Raji (cell line): Measurements from ENCODE around the gene DPEP1.

Source experiments
- POLR2A ChIP-seq: IDR thresholded peaks from 2 replicates; pipeline ENCODE4 v1.6.1; 2011; ENCODE audit warnings: low read depth, low read length, control low read depth; ENCODE audit not compliant: insufficient read depth

The DPEP1 gene

DNA sequence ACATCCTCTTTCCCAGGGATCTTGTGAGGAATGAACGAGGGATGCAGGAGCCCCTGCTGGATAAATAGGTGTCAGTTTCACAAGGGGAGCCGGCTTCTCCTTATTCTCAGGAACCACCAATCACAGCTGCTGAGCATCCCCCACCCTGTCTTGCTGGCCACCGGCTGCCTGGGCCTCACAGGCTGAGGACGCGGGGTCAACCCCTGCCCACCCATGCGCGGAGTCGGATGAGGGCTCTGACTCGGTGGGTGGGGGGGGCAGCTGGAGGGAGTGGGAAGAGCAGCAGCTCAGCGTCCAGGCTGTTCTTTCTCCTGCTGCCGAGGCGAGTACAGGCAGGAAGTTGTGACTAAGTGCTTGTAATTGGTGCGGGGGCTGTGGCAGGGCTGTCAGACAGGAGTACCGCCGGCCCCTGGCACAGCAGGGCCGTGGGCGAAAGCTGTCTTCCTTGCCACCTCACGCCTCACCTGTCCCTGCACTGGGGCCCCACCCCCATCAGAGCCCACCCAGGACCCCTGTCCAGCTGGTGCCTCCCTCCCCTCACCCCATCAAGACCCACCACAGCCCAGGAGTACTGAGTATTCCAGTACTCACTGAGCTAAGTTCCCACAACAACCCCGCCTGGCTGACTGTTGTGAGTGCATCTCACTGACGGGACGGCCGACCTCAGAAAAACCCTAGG, 11.0 kb upstream of the DPEP1 start:
- no peak for TF ChIP-seq POLR2A

DNA sequence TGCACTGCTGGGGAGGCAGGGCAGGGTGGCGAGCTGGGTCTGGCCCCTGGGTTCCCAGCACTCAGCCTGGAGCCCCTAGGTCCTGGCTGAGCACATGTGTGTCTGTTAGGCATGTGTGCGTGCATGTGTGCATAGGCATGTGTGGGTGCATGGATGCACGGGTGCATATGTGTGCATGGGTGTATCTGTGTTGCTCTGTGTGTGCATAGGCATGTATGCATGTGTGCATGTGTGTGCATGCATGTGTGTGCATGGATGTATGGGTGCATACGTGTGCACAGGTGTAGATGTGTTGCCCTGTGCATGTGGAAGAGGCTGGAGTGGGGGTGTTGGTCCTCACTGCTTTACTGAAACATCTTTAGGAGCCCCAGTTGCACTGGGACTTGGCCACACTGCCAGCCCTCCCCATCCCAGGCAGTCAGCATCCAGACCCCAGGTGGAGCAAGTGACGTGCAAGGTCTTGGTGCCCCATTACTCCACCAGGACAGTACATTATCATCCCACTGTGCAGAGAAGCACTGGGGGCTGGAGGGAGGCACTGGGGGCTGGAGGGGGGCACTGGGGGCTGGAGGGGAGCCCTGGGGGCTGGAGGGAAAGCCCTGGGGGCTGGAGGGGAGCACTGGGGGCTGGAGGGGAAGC, 10.4 kb upstream of the DPEP1 start:
- TF ChIP-seq POLR2A = no peak

DNA sequence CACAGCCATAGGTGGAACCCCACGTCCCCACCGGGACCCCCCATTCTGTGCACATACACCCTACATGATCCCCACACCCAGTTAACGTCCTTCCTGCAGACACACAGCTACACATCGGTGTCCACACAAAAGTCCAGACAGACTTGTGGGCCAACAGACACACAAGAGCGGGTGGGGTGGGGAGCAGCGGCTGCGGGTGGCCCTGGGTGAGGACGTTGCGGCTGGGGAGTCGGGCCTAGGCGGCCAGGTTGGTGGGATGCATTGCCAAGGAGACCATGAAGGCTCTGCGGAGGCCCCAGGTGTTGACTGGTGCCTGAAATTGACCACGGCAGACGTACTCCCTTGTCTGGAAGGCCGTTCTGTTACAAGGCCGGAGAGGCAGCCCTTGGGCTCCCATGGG, 8.7 kb upstream of the DPEP1 start:
- no peak for TF ChIP-seq POLR2A

DNA sequence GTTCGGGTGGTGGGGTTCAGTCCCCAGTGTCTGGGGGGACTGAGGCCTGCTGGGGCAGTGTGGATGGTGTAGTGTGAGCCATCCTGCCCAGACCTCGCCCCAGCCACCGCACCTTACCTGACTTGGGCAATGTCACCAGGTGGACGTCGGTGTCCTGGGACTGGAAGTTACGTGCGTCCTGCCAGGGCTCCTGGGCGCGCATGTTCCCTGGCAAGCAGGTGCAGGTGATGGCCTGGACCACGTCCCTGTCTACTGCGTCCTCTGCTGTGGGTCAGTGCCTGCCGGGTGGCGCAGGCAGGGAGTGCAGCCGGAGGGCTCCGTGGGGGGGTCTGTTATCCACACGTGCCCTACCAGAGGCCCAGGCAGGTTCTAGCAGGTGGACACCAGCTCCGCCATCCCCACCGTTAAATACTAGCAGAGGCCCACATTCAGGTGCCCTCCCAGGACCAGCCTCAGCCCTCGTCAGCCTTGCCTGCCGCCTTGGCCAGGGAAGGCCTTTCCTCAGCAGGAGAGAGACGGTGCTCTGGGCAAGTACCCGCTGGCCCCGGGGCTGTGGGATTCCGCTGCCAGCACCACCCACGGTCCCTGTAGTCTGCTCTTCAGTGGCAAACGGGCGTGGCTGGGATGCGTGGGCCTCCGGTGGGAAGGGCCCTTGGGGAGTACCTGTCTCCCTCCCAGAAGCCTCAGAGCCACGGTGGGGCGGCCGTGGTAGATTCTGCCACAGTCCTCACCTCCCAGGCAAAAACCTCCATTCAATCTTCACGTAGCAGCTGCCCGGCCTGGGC, 8.1 kb upstream of the DPEP1 start:
- TF ChIP-seq POLR2A = no peak

DNA sequence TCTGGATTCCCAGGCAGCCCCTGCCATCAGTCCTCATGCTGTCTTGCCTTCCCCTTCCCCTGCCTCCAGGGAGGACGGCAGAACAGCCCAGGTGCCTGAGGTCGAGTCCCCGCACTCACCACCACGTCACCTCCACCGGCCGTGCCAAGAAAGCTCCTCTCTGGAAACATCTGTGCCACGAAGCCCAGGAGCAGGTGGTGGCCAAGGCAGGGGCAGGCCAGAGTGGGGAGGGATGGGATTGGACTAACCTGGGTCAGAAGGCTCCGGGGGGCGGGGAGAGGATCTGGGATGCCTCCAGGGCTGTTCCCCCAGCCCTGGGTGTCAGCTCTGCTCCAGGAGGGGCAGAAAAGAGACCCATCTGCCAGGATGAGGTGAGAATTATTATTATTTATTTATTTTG, 7.4 kb upstream of the DPEP1 start:
- no peak for TF ChIP-seq POLR2A

DNA sequence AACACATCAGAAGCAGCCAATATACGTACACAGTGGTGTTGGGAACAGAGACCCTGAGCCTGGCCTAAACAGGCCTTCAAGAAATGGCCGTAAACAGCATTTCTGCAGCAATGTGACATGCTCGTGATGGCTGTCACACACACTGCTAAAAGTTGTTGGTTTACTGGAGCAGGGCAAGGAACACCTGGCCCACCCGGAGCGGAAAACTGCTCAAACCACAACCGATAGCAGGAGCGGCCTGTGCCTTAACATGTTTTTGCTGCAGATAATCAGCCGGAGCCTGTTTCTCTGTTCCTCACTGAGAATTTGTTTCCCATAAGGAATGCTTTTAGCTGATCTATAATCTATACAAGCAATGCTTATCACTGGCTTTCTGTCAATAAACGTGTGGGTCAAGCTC, 6.0 kb upstream of the DPEP1 start:
- TF ChIP-seq POLR2A = no peak

DNA sequence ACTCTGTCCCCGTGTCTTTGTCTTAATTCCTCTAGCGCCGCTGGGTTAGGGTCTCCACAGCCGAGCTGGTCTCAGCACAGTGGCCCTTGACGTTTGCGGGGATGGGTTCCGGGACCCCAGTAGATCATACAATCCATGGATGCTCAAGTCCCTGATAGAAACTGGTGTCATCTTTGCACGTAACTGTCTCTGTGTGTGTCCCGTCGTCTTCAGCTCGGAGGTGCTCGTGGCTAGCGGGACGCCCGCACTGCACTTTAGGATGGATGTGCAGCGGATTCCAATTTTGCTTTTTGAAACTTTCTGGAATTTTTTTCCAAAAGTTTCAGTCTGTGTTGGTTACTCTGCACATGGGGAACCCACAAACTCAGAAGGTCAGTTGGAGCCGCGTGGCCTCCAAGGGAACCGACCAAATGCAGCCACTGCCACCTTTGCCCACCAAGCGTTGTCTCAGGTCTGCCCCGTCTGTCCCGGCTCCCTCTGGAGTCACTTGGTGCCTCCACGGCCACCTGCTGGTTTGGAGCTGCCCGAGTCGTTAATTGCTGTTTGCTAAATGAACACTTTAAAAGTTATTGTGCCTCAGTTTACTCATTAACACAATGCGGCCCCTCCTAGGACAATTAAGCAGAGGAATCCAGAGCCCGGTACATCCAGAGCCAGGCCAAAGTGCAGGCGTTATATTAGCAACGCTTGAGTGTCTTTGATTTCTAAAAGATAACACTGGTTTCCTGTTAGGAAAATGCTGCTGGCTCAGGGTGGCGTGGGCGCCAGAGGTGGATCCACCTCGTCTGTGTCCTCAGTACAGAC, 5.3 kb upstream of the DPEP1 start:
- no peak for TF ChIP-seq POLR2A

DNA sequence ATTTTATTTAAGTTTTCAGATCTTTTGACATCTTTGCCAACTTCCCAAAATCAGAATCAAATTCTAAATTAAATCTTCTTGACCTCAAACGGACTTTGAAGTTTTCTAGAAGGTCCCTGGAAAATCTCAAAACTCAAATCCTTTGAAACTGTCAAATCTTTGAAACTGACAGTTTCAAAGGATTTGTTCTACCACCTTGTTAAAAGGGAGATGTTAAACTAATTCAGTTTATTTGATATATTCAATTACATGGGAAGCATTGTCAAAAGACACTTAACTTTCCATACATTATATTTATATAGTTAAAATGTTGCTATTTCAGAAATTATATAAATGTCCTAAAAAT, 3.4 kb upstream of the DPEP1 start:
- no peak for TF ChIP-seq POLR2A

DNA sequence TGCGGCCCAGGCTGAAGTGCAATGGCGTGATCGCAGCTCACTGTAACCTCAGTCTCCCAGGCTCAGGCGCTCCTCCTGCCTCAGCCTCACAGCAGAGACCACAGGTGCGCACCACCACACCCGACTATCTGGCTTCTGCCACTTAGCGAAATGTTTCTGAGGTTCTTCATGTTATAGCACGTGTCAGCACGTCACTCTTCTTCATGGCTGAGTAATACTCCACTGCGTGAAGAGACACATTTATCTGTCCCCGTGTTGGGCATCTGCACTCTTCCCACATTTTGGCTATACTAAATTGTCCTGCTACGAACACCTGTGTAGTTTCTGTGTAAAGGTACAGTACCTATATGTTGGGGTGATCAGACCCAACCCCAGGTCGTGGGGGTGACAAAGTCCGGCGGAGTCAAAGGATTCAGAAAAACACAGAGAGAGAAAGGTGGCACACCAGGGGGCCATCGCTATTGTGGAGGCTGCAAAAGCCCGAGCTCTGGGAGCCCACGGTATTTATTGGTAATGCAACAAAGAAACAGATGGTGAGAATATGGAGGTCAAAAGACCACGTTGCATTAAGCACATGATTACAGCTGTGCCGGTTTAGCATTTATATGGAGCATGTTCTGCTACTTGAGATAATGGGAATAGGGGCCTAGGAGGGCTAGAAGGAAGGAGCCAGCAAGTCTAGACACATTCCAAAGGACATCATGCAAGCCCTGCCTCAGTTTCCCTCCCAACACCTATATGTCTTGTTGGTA, 851 bp upstream of the DPEP1 start:
- TF ChIP-seq POLR2A = no peak

DNA sequence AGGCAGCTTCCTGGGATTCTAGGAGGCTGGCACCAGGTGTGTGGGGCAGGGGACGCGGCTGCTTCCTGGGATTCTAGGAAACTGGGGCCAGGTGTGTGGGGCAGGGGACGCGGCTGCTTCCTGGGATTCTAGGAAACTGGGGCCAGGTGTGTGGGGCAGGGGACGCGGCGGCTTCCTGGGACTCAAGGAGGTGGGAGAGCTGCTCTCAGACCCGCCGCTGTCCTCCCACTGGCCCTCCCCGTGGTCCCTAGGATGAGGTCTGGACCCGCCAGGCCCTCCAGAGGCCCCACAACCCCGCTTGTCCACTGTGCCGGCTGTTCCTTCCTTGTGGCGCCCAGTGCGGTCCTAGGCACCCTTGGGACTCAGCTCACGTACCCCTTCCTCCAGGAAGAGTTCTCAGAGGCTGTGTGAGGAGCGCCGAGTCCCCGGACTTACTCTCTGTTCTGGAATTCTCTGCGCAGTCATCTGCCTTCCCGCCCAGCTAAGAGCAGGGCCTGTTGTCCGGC, 565 bp downstream of the DPEP1 start:
- no peak for TF ChIP-seq POLR2A

DNA sequence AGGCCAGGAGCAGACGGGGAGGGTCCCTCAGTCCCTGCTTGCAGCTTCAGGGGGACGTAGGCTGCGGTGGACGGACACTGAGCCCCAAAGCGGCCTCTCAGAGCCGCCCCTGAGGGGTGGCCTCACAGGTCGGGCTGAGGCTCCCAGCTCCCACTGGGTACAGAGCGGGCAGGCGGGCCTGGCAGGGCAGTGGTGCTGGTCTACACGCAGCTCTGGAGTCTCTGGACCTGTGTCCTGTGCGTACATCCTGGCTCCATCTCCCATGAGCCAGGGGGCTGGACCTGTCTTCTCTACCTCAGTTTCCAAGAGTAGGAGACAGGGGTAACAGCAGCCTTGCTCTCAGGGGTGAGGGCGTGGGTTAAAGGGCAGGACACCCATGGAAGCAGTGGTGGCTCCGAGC, 1.7 kb downstream of the DPEP1 start:
- no peak for TF ChIP-seq POLR2A

DNA sequence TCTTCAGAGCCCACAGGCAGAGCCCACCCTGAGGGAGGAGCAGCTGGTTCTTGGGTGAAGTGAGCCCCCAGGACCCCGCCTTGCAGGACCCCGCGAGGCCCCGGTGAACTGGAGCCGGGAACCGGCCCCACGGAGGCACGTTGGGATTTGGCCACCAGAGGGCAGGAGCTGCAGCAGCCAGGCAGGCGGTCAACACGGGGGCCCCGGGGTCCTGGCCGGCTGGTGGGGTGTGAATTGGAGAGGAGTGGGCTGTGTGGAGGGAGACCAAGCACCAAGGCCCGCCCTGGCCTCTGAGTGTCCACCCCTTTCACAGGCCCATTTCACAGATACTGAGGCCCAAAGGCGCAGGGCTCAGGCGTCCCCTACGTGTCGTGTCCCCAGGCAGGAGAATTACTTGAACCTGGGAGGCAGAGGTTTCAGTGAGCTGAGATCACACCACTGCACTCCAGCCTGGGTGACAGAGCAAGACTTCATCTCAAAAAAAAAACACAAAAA, 2.2 kb downstream of the DPEP1 start:
- no peak for TF ChIP-seq POLR2A

DNA sequence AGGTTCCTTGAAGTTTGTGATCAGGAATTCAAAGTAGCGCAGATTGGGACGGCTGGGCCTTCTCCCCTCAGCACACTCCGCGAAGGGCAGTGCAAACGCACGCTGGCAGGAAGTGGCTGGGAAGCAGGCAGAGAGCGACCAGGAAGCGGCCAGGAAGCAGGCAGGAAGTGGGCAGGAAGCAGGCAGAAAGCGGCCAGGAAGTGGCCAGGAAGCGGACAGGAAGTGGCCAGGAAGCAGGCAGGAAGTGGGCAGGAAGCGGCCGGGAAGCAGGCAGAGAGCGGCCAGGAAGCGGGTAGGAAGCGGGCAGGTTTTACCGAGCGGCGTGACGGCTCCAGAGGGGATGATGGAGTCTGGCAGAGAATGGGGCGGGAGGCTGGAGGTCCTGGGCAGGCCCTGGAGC, 3.2 kb downstream of the DPEP1 start:
- TF ChIP-seq POLR2A = no peak

DNA sequence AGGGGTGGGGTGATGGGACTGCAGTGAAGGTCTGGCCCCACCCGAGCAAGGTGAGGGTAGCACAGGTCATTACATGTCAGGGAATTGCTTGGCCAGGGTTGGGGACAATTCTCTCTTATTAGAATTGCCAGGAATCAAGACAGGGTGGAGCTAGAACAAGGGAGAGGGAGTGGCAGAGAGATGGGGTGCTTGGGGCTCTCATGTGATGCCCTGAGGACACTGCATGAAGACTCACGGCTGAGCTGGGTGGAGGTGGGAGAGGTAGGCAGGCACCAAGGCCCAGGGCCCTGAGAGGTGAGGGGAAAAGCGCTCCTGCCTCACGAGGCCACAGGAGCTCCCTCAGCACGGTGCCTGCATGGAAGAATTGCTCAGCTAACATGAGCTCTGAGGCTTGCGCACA, 3.6 kb downstream of the DPEP1 start:
- no peak for TF ChIP-seq POLR2A
